Measurements from ENCODE around the gene PIMREG.

GRCh38 chr17:6426356-6427101 lies 17.7 kb upstream of the PIMREG start:
- TF ChIP-seq POLR2AphosphoS5 (IDR thresholded peaks at IDR 0.05; ENCODE audit: borderline replicate concordance, low read depth, low read length), result no peak
- no peak for TF ChIP-seq EZH2 (IDR thresholded peaks at IDR 0.05)
- TF ChIP-seq FOXP2 (optimal IDR thresholded peaks at IDR 0.05; ENCODE audit: control extremely low read depth, extremely low read length, insufficient read depth), result no peak
